Upper lobe of left lung (tissue), 4 donors: ENCODE results near the gene WASF3.

Experiments
- EP300 ChIP-seq, 4 donors: sonication (generic); formaldehyde crosslinking; IDR thresholded peaks; one replicate each; pipeline ENCODE4 v1.5.1; 2017; ENCODE audit warnings: antibody characterized with exemption in 4 of 4, control low read depth in 2 of 4
- POLR2A ChIP-seq, 4 donors: fragments of 450-650 bp; IDR thresholded peaks; one replicate each; pipeline ENCODE4 v1.5.1; 2016 to 2017; ENCODE audit warnings: antibody characterized with exemption in 4 of 4, mild to moderate bottlenecking in 2 of 4

DNA sequence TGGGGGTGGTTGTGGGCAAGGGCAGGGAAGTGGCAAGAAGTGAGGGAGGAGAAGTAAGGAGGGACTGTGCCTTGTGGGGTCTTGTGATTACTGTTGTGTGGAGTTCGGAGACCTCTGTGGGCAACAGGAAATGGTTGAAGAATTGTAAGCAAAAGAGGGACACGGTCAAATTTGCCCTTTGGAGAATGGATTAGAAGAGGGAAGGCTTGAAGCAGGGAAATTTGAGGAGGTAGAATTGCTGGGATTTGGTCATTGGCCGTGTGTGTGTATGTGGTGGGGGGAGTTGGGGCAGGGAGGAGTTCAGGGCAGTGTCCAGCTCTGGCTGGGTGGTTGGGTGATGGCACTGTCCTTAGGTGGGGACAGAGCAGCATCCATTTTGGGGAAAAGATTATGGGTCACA lies 3.6 kb downstream of the WASF3 start:
- no peak for TF ChIP-seq POLR2A (IDR thresholded peaks at IDR 0.05)
- no peak for TF ChIP-seq EP300 (IDR thresholded peaks at IDR 0.05)
